GM12891 (cell line): ENCODE data around the gene IFNAR2.

ENCODE experiments used
- POLR2AphosphoS5 ChIP-seq: IDR thresholded peaks from 2 replicates; pipeline ENCODE4 v1.6.1; 2011; ENCODE audit warnings: low read depth, low read length, control low read depth
- TAF1 ChIP-seq: IDR thresholded peaks from 2 replicates; pipeline ENCODE4 v1.6.1; 2011; ENCODE audit warnings: low read depth, low read length, control low read depth

DNA sequence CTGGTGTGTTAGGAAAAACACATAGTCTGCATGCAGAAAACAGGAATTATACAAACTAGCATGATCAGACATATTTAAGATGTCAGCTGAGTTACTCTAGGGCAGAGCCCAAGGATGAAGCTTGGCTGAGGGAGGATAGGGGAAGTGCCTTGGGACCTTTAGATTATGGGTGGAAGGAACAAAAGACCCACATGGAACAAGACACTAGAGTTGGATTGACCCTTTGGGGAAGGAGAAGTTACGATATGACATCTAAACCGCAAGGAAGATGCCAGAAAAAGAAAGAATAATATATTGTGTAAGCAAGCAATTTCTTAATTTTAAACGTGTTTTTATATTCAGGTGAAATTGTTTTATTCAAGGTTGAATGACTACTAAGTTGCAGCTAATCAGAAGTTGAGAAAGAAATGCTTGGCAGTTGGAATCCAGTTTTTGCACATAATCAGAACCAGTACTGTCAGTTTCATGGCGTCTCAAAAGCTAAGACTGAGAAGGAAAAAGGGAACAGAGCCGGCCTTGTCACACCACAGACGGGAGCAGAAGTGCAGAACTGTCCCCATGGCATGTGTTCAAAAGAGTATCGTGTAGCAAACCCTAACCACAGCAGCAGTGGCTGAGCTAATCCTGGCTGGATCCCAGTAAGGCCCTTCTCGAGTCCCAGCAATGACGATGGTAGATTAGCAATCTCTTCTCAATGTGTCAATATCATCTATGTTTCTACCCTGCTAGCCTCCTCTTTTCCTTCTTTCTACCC, 31.2 kb upstream of the IFNAR2 start:
- no peak for TF ChIP-seq TAF1
- TF ChIP-seq POLR2AphosphoS5 = no peak
